Measurements from ENCODE around the gene MROH7. TPM values are rescaled to one million over a fixed set of nuclear protein-coding genes. Genes with fewer than 3 reads are reported as not detected.
A peak's percentile ranks its signal among the peaks of the same experiment; 100 is the strongest.

Gene MROH7
- total RNA-seq, 2 donors from 2014 or later = 3.7 to 5.5 TPM

DNA sequence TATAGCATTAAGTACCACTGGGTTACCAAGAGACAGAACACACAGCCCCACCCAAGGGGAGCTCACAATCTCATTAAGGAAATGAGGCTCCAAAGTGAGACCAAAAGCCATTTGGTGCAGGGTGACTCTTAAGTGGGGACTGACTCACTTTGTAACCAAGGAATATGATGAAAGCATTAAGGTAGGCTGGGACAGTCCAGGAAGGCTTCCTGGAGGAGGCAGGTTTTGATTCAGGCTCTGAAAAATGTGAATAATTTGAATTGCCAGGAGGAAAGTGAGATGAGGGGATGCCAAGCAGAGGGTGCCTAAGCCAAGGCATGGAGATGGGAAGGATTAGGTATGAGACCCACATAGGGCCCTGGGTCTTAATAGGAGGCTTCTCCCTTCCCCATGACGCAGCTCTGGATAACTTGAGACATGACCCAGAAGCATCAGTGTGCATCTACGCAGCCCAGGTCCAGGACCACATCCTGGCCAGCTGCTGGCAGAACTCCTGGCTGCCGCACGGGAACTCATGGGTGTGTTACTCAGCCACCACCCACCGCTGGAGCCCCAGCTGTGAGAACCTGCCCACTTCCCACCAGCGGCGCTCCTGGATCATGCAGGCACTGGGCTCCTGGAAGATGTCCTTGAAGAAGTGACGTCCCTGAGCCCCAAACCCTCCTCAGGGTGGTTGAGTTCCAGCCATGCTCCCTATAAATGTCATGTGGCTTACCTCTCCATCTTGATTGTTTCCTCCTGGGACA is 68.1 kb downstream of the MROH7 start:
- intact Hi-C loops (cut with DNase I) = no loop called here
- Histone ChIP-seq H3K9ac (ENCODE audit: low read depth in 2 of 2, low read length in 2 of 2) (no peak overlapping the region), H3K27me3 (no peaks in the 10 kb centered on the region), H3K27ac (no peak overlapping the region), H3K9me3 (no peaks in the 10 kb centered on the region), H3K36me3 (no peaks in the 10 kb centered on the region), H3K4me3 (no peak overlapping the region), H3K4me1 (no peaks in the 10 kb centered on the region)
- TF ChIP-seq, protein P1, sequence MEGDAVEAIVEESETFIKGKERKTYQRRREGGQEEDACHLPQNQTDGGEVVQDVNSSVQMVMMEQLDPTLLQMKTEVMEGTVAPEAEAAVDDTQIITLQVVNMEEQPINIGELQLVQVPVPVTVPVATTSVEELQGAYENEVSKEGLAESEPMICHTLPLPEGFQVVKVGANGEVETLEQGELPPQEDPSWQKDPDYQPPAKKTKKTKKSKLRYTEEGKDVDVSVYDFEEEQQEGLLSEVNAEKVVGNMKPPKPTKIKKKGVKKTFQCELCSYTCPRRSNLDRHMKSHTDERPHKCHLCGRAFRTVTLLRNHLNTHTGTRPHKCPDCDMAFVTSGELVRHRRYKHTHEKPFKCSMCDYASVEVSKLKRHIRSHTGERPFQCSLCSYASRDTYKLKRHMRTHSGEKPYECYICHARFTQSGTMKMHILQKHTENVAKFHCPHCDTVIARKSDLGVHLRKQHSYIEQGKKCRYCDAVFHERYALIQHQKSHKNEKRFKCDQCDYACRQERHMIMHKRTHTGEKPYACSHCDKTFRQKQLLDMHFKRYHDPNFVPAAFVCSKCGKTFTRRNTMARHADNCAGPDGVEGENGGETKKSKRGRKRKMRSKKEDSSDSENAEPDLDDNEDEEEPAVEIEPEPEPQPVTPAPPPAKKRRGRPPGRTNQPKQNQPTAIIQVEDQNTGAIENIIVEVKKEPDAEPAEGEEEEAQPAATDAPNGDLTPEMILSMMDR (IDR thresholded peaks at IDR 0.05) = no peak
- DNase-seq = no peak

DNA sequence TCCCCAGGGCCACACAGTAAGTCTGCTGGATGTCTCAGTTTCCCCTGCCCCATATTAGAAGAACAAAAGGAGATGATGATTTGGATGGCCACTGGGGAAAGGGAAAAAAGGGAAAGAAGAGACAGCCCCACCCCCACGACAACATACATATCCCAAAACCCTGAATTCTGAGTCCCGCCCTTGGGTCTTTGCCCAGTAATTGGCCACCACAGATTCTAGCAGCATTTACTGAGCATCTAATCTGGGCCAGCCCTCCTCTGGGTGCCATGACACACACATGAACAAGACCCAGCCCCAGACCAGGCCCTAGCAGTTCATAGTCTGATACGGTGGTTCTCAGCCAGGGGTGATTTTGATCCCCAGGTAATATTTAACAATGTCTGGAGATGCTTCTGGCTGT is 68.8 kb downstream of the MROH7 start:
- TF ChIP-seq, protein P1 (IDR thresholded peaks at IDR 0.05) = no peak
- Histone ChIP-seq H3K9me3 (no peaks in the 10 kb centered on the region), H3K36me3 (no peaks in the 10 kb centered on the region), H3K4me3 (no peak overlapping the region), H3K27me3 (no peaks in the 10 kb centered on the region), H3K27ac (no peak overlapping the region), H3K9ac (ENCODE audit: low read depth in 2 of 2, low read length in 2 of 2) (no peak overlapping the region), H3K4me1 (no peaks in the 10 kb centered on the region)
- DNase-seq = no peak
- intact Hi-C loops (cut with DNase I) = no loop called here

GRCh38 chr1:54710841-54711240 is 69.3 kb downstream of the MROH7 start:
- TF ChIP-seq, protein P1 (IDR thresholded peaks at IDR 0.05) = no peak
- intact Hi-C loops (cut with DNase I) = no loop called here
- H3K36me3 ChIP-seq = no peaks in the 10 kb centered on the region
- H3K27me3 ChIP-seq = no peaks in the 10 kb centered on the region
- H3K27ac ChIP-seq = no peak overlapping the region
- no peak for DNase-seq
- H3K9me3 ChIP-seq = no peaks in the 10 kb centered on the region
- H3K9ac ChIP-seq (ENCODE audit: low read depth in 2 of 2, low read length in 2 of 2) = no peak overlapping the region
- no peaks in the 10 kb centered on the region for H3K4me1 ChIP-seq
- no peak overlapping the region for H3K4me3 ChIP-seq

DNA sequence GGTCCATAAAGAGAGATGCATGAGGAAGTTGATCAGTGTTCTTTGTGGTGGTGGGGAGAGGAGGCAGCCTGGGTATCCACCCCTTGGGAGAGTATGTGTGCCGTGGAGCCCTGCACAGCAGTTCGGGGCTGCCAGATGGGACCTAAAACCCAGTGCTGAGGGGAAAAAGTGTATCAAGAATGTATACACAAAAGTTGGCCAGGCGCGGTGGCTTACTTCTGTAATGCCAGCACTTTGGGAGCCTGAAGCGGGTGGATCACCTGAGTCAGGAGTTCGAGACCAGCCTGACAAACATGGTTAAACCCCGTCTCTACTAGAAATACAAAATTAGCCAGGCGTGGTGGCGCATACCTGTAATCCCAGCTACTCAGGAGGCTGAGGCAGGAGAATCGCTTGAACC is 70.0 kb downstream of the MROH7 start:
- Histone ChIP-seq H3K9me3 (no peaks in the 10 kb centered on the region), H3K4me3 (no peak overlapping the region), H3K36me3 (no peaks in the 10 kb centered on the region), H3K4me1 (no peaks in the 10 kb centered on the region), H3K9ac (ENCODE audit: low read depth in 2 of 2, low read length in 2 of 2) (no peak overlapping the region), H3K27me3 (no peaks in the 10 kb centered on the region), H3K27ac (no peak overlapping the region)
- TF ChIP-seq, protein P1 (IDR thresholded peaks at IDR 0.05) = no peak
- DNase-seq = no peak
- intact Hi-C loops (cut with DNase I) = no loop called here

DNA sequence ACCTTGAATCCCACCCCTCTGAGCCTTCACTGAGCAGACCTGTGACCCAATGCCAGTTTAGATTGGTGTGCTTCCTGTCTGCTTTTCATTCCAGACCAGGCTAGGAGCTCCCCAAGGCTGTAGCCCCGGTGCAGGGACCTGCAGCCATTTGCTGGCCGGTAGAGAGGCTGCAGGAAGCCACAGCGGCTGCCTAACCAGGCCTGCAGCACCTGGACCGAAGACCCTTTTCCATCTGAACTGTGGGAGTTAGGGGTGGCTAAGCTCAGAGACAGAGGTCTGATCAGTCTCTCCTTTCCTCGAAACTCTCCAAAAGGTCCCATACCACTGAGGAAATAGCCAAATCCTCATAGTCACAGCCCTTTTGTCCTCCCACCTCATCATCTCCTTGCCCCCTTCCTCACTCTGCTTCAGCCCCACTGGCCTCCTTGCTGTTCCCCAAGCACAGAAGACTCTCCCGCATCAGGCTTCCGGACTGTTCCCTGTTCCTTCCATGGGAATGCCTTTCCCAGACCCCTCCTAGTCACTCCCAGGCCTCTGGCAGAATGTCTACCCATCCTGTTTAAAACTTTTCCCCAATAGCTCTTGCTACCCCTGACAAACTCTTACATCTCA is 73.4 kb downstream of the MROH7 start:
- Histone ChIP-seq H3K36me3 (no peaks in the 10 kb centered on the region), H3K4me3 (peak overlapping the region; percentile 85), H3K4me1 (no peaks in the 10 kb centered on the region), H3K9ac (ENCODE audit: low read depth in 2 of 2, low read length in 2 of 2) (peak overlapping the region in 1 of 2 donors; percentile 87), H3K27me3 (no peaks in the 10 kb centered on the region), H3K27ac (peak overlapping the region; percentile 64), H3K9me3 (no peaks in the 10 kb centered on the region)
- DNase-seq = peak; percentile 23
- intact Hi-C loops (cut with DNase I) = no loop called here
- TF ChIP-seq, protein P1 (IDR thresholded peaks at IDR 0.05) = no peak

All from colonic mucosa (tissue), 4 donors.